Aorta (tissue), 5 donors: Measurements from ENCODE around the gene EIF4G3. TPM values are rescaled to one million over a fixed set of nuclear protein-coding genes. Genes with fewer than 3 reads are reported as not detected.
"Not testable (repeated sequence)": the region's sequence is repeated elsewhere in the genome, so short reads cannot be mapped to it uniquely, and the experiment has no call there.

Source experiments
- ATAC-seq: fragments of 200-7000 bp; cut with Tn5 transposase; one replicate; pipeline ENCODE4 v1.9.1; 2022; ENCODE audit warnings: moderate library complexity; ENCODE audit not compliant: low FRiP score
- DNase-seq, 2 donors: peaks; one replicate each; pipeline ENCODE4 v3.0.0-alpha.2; 2020
- H3K27ac ChIP-seq, 2 donors: one replicate each; pipeline ENCODE4 v1.5.1; 2013; ENCODE audit warnings: low read length in 2 of 2, mild to moderate bottlenecking in 2 of 2, moderate library complexity in 2 of 2, control low read depth in 1 of 2, inconsistent platforms in 1 of 2, low read depth in 1 of 2
- H3K27me3 ChIP-seq, 2 donors: one replicate each; pipeline ENCODE4 v1.6.1; 2013; ENCODE audit warnings: control low read depth in 1 of 2, low read length in 1 of 2, mild to moderate bottlenecking in 1 of 2, moderate library complexity in 1 of 2; ENCODE audit not compliant: insufficient read depth in 2 of 2, control insufficient read depth in 1 of 2
- H3K36me3 ChIP-seq, 2 donors: one replicate each; pipeline ENCODE4 v1.6.1; 2013; ENCODE audit warnings: control low read depth in 1 of 2, low read length in 1 of 2, mild to moderate bottlenecking in 1 of 2; ENCODE audit not compliant: insufficient read depth in 2 of 2, control insufficient read depth in 1 of 2
- H3K4me1 ChIP-seq, 2 donors: one replicate each; pipeline ENCODE4 v1.6.1; 2013; ENCODE audit warnings: low read length in 2 of 2, control low read depth in 1 of 2, mild to moderate bottlenecking in 1 of 2, moderate library complexity in 1 of 2; ENCODE audit not compliant: insufficient read depth in 2 of 2, control insufficient read depth in 1 of 2
- H3K4me3 ChIP-seq, 2 donors: one replicate each; pipeline ENCODE4 v1.5.1; 2013; ENCODE audit warnings: low read length in 2 of 2, control low read depth in 1 of 2, mild to moderate bottlenecking in 1 of 2
- H3K9me3 ChIP-seq: one replicate; pipeline ENCODE4 v1.6.1; 2013; ENCODE audit warnings: mild to moderate bottlenecking, low read length; ENCODE audit not compliant: control insufficient read depth
- WGBS, 2 donors: extraction: QIAGEN DNeasy Blood & Tissue Kit; methylation state at CpG; one replicate each; pipeline ENCODE4 v1.1.7; 2013; 5-methylcytosine and 5-hydroxymethylcytosine counted together
- intact Hi-C, 2 donors: fragments of 100-400 bp; cut with DNase I; formaldehyde crosslinking; loops; one replicate each; pipeline versions ENCODE4 v1.14.2 to v1.15.0; 2022
- polyA plus RNA-seq, 2 donors: library from polyadenylated mRNA; stranded (reverse); fragments of 200-250 nt; gene quantifications; one replicate each; pipeline ENCODE4 v1.2.3, GENCODE V29; 2013
- total RNA-seq, 2 donors: library from RNA; stranded (reverse); fragmentation: NEBNext Ultra II Directional; extraction: Animal tissue kit (Norgen Biotek cat#: 25700); gene quantifications; one replicate each; pipeline ENCODE4 v1.2.1, GENCODE V29; 2021
- donor health status: healthy with polysubstance abuse.
- donor health status: Bipolar disorder and iron deficiency.
- donor health status: DM: no; HTN: no; CAD: no.
- donor health status: DM: no; HTN: no; CAD: no.
- donor health status: DM: yes; HTN: yes; CAD: no.

EIF4G3 gene
- total and polyA plus RNA-seq, 4 donors = 7.3 to 84.4 (median 37.3) TPM

DNA sequence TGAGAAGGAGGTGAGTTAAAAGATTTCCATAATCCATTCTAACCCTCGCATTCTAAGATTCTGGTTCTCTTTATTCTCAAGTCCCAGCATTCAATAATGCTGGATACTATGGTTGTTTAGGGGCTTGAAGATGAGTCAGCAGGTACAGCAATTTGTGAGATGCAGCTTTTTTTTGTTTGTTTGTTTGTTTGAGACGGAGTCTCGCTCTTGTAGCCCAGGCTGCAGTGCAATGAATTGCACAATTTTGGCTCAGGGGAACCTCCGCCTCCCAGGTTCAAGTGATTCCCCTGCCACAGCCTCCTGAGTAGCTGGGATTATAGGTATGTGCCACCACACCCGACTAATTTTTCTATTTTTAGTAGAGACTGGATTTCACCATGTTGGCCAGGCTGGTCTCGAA lies 23.3 kb downstream of the EIF4G3 start:
- WGBS, 2 donors = 91 to 92% methylated on average over 6 of the region's 6 CpGs
- intact Hi-C loops = no loop called here
- ATAC-seq = no peak
- H3K4me1 ChIP-seq = peaks cover 2 to 3% of the 10 kb centered on the region in 2 donors
- no peak overlapping the region for H3K4me3 ChIP-seq
- DNase-seq = no peak
- no peaks in the 10 kb centered on the region for H3K9me3 ChIP-seq
- no peaks in the 10 kb centered on the region for H3K27me3 ChIP-seq
- H3K36me3 ChIP-seq = no peaks in the 10 kb centered on the region
- H3K27ac ChIP-seq = no peak overlapping the region

- no peaks in the 10 kb centered on the region for H3K36me3 ChIP-seq
- no peak overlapping the region for H3K27ac ChIP-seq
- peaks cover 2 to 3% of the 10 kb centered on the region in 2 donors for H3K4me1 ChIP-seq
- H3K4me3 ChIP-seq = no peak overlapping the region
- H3K9me3 ChIP-seq = no peaks in the 10 kb centered on the region
- ATAC-seq (no peak), DNase-seq (no peak)
- intact Hi-C loops = no loop called here
- WGBS, 2 donors = 35 to 42% methylated on average over 4 of the region's 4 CpGs
- no peaks in the 10 kb centered on the region for H3K27me3 ChIP-seq
Observed at GRCh38 chr1:21152423-21153100, 24.1 kb downstream of the EIF4G3 start.

- Histone ChIP-seq H3K36me3 (no peaks in the 10 kb centered on the region), H3K27ac (peak overlapping the region in 1 of 2 donors; percentile 52), H3K4me1 (peaks cover 2 to 3% of the 10 kb centered on the region in 2 donors), H3K4me3 (no peak overlapping the region), H3K27me3 (no peaks in the 10 kb centered on the region), H3K9me3 (no peaks in the 10 kb centered on the region)
- intact Hi-C loops = no loop called here
- 29 to 33% methylated on average over 3 of the region's 3 CpGs for WGBS, 2 donors
- peak; percentile 15 for ATAC-seq
- no peak for DNase-seq
Observed at GRCh38 chr1:21149855-21150432, 26.8 kb downstream of the EIF4G3 start.

DNA sequence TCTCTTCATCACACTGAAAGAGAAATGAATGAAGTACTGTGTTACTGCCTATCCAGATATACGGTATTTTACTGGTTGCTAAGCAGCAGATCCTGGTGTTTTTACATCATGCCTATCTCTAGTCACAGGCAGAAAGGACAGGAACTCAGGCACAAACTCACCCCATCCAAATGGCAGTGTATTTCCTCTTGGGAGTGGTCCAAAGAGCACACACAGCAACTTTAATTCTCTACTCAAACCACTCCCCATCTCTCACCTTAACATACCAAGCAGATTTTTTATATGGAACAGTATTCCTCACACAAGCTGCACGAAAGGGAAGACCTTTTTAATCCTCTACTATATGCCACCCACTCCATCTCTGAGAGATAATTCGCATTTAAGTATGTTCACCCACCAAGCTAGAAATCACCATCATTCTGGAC lies 27.3 kb downstream of the EIF4G3 start:
- peak; percentile 74 for ATAC-seq
- no peak for DNase-seq
- 21 to 24% methylated on average over 3 of the region's 3 CpGs for WGBS, 2 donors
- intact Hi-C loops = no loop called here
- Histone ChIP-seq H3K27me3 (no peaks in the 10 kb centered on the region), H3K4me3 (no peak overlapping the region), H3K36me3 (no peaks in the 10 kb centered on the region), H3K27ac (no peak overlapping the region), H3K9me3 (no peaks in the 10 kb centered on the region), H3K4me1 (peaks cover 2 to 3% of the 10 kb centered on the region in 2 donors)

DNA sequence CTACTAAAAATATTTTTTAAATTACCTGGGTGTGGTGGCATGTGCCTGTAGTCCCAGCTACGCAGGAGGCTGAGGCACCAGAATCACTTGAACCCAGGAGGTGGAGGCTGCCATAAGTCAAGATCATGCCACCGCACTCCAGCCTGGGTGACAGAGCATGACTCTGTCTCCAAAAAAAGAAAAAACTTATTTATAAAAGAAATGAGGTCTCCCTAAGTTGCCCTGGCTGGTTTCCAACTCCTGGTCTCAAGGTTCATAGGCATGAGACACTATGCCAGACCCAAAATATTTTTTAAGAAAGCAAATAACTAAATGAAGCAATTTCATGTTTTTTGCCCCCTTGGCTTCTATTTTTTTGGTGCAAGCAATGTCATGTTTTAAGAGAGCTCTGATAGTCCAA lies 32.9 kb downstream of the EIF4G3 start:
- Histone ChIP-seq H3K4me1 (peaks cover 0 to 2% of the 10 kb centered on the region in 2 donors), H3K27me3 (no peaks in the 10 kb centered on the region), H3K4me3 (no peak overlapping the region), H3K36me3 (no peaks in the 10 kb centered on the region), H3K27ac (no peak overlapping the region), H3K9me3 (no peaks in the 10 kb centered on the region)
- intact Hi-C loops = no loop called here
- 30% methylated on average over 2 of the region's 2 CpGs for WGBS, 2 donors
- DNase-seq = no peak
- ATAC-seq = no peak

- H3K9me3 ChIP-seq = no peaks in the 10 kb centered on the region
- ATAC-seq (no peak), DNase-seq (no peak)
- WGBS, 2 donors = 95 to 97% methylated on average over 4 of the region's 4 CpGs
- no peaks in the 10 kb centered on the region for H3K36me3 ChIP-seq
- no peak overlapping the region for H3K27ac ChIP-seq
- H3K4me1 ChIP-seq = peaks cover 0 to 2% of the 10 kb centered on the region in 2 donors
- H3K4me3 ChIP-seq = no peak overlapping the region
- H3K27me3 ChIP-seq = no peaks in the 10 kb centered on the region
- intact Hi-C loops = no loop called here
Observed at GRCh38 chr1:21143138-21143537, 33.6 kb downstream of the EIF4G3 start.

DNA sequence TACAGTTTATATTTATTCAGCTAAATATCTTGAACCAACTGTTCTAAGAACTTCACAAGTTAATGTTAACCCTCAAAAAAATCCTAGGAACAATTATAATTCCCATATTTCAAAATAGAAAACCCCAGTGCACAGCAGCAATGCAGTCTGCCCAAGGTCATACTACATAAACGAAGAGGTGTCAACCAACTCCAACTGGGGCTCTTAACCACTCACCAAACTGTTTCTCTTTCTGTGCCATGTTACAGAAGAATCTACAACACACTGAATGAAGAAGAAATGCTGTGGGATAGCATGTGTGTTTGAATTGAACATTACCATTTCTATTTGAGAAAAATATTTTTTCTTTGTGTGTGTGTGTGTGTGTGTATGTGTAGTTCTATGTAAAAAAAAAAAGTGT lies 35.7 kb downstream of the EIF4G3 start:
- no peak for ATAC-seq

DNA sequence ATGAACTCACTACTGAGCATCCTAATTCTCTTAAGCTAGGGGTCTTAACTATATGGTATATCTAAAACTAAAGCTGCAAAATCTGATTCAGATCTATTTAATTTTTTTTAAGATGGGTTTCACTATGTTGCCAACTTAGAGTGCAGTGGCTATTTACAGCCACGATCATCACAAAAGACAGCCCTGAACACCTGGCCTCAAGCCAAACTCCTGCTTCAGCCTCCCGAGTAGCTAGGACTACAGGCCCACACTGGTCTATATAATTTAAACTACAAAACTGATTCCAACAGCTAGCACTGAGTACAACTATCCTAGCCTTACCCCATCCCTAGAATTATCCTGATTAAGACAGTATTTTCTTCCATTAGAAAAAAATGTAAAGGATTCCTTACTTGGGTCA lies 37.1 kb downstream of the EIF4G3 start:
- DNase-seq = no peak
- intact Hi-C loops = no loop called here

More for the DNA sequence above, 35.7 kb downstream of the EIF4G3 start:
- WGBS, 2 donors = 89 to 90% methylated on average over 1 of the region's 1 CpG
- Histone ChIP-seq H3K4me3 (no peak overlapping the region), H3K9me3 (no peaks in the 10 kb centered on the region), H3K36me3 (no peaks in the 10 kb centered on the region), H3K27me3 (no peaks in the 10 kb centered on the region), H3K27ac (no peak overlapping the region), H3K4me1 (peaks cover 0 to 2% of the 10 kb centered on the region in 2 donors)
- intact Hi-C loops = no loop called here
- DNase-seq = no peak

DNA sequence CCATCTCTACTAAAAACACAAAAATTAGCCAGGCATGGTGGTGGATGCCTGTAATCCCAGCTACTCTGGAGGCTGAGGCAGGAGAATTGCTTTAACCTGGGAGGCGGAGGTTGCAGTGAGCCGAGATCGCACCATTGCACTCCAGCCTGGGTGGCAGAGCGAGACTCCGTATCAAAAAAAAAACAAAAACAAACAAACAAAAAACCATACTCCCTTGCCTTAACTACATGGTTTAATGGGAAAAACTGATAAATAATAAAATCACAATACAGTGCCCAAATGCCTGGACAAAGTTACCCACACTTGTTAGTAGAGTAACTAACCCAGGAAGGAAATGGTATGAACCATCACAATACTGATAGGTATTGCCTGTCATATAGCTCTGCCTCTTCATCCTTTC lies 40.4 kb downstream of the EIF4G3 start:
- 98% methylated on average over 5 of the region's 5 CpGs for WGBS, 2 donors
- H3K4me3 ChIP-seq, H3K27ac ChIP-seq, H3K27me3 ChIP-seq, H3K4me1 ChIP-seq, H3K9me3 ChIP-seq, ATAC-seq, DNase-seq, intact Hi-C loops, H3K36me3 ChIP-seq: not testable (repeated sequence)

More for the DNA sequence above, 37.1 kb downstream of the EIF4G3 start:
- H3K4me3 ChIP-seq = no peak overlapping the region
- H3K4me1 ChIP-seq = peaks cover 0 to 2% of the 10 kb centered on the region in 2 donors
- no peaks in the 10 kb centered on the region for H3K27me3 ChIP-seq
- H3K36me3 ChIP-seq = no peaks in the 10 kb centered on the region
- H3K9me3 ChIP-seq = no peaks in the 10 kb centered on the region
- no peak for ATAC-seq
- no peak overlapping the region for H3K27ac ChIP-seq
- WGBS, 2 donors = 9 to 10% methylated on average over 2 of the region's 2 CpGs
